GM12891 (cell line): ENCODE measurements around the gene ALS2.

Source experiments
- PAX5 ChIP-seq: IDR thresholded peaks from 2 replicates; pipeline ENCODE4 v1.6.1; 2011; ENCODE audit warnings: low read length, moderate library complexity, mild to moderate bottlenecking; ENCODE audit not compliant: insufficient read depth, severe bottlenecking
- POLR2A ChIP-seq: IDR thresholded peaks from 2 replicates; pipeline ENCODE4 v1.6.1; 2011; ENCODE audit warnings: low read depth, low read length, control low read depth
- POLR2AphosphoS5 ChIP-seq: IDR thresholded peaks from 2 replicates; pipeline ENCODE4 v1.6.1; 2011; ENCODE audit warnings: low read depth, low read length, control low read depth
- SPI1 ChIP-seq: IDR thresholded peaks from 2 replicates; pipeline ENCODE4 v1.6.1; 2011; ENCODE audit warnings: low read depth, low read length, control low read depth
- TAF1 ChIP-seq: IDR thresholded peaks from 2 replicates; pipeline ENCODE4 v1.6.1; 2011; ENCODE audit warnings: low read depth, low read length, control low read depth

DNA sequence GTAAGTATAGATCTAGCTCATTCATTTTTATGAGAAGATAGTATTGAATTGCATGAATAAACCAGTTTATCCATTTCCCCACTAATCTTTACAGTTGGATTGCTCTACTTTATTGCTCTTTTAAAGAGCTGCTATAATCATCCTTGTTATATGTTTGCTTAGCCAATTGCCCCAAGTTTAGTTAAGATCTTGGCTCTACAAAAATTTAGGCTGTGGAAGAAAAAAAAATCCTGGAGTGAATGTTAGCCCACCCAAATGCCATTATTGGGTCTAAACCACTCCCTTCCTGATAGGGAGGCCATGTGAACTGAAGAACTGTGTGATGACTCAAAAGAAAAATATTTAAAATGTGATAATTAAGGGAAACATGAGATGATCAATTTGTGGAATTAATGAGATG lies 2.9 kb downstream of the ALS2 start:
- TF ChIP-seq POLR2AphosphoS5, result no peak
- TF ChIP-seq TAF1, result no peak
- no peak for TF ChIP-seq POLR2A
- no peak for TF ChIP-seq SPI1
- no peak for TF ChIP-seq PAX5
